GM12873 (cell line): Measurements from ENCODE around the gene UBTF.
A peak's percentile ranks its signal among the peaks of the same experiment; 100 is the strongest.

ENCODE experiments used
- TF ChIP-seq, protein P1 (sequence below): IDR thresholded peaks from 2 replicates; pipeline ENCODE4 v1.5.1; 2012; ENCODE audit warnings: low read depth, mild to moderate bottlenecking, moderate library complexity, low read length, control low read depth; ENCODE audit not compliant: insufficient read depth; ENCODE audit errors: missing control alignments

Gene UBTF

DNA sequence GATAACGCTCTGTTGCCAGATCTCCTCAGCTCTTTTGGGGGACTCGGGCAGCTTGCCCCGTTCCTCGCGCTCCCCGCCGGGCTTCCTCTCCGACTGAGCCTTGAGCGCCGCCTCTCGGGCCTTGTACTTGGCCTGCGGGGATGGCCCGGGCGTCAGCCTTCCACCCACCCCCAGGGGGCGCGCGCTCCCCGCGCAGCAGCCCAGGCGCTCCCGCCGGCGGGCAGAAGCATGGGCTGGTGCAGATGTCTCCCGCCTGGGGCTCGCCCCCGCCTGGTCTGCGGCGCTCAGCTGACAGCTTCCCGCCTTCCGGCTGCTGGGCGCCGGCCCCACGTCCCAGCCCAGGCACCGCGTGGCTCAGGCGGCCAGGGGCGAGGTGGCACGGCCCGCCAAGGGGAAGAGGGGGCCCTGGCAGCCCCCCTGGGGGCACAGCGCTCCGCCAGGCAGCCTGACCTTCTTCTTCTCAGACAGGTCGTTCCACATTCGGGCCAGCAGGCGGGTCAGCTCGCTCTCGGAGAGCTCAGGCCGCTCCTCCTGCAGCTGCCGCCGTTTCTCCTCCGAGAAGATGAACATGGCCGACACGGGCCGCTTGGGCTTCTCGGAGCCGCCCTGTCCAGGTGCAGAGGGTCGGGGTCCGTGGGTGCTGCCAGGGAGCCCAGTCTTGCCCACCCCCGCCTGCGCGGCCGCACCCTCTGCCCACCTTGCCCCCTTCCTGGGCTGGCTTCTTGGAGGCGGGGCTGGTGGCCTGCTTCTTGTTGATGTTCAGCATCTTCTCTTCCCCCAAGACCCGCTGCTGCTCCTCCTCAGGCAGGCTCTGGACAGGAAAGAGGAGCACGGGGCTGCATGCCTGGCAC is 8.9 kb downstream of the UBTF start:
- TF ChIP-seq, protein P1, sequence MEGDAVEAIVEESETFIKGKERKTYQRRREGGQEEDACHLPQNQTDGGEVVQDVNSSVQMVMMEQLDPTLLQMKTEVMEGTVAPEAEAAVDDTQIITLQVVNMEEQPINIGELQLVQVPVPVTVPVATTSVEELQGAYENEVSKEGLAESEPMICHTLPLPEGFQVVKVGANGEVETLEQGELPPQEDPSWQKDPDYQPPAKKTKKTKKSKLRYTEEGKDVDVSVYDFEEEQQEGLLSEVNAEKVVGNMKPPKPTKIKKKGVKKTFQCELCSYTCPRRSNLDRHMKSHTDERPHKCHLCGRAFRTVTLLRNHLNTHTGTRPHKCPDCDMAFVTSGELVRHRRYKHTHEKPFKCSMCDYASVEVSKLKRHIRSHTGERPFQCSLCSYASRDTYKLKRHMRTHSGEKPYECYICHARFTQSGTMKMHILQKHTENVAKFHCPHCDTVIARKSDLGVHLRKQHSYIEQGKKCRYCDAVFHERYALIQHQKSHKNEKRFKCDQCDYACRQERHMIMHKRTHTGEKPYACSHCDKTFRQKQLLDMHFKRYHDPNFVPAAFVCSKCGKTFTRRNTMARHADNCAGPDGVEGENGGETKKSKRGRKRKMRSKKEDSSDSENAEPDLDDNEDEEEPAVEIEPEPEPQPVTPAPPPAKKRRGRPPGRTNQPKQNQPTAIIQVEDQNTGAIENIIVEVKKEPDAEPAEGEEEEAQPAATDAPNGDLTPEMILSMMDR = peak; percentile 98

DNA sequence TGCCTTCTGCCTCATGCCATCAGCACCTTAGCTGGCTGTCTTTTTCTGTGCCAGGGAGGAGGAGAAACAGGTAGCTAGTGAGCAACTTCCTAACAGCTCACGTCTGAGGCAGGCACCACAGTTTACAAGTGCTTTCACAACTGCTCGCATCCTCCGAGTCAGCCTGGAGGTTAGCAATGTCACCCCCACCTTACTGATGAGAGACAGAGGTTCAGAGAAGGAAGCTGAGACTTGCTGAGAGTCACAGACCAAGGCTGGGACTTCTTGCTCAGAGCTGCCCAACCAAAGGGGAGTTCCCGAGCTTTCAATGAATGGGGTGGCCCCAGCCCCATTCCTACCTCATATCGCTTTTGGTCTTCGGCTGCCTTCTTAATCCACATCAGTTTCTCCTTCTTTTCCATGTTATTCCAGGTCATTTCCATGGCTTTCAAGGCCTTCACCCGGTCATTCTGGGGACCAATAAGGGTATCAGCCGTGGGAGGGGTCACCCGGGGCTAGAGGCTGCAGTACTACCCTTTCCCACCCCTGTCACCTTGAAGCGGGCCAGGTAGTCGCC is 9.6 kb downstream of the UBTF start:
- TF ChIP-seq, protein P1 = no peak

DNA sequence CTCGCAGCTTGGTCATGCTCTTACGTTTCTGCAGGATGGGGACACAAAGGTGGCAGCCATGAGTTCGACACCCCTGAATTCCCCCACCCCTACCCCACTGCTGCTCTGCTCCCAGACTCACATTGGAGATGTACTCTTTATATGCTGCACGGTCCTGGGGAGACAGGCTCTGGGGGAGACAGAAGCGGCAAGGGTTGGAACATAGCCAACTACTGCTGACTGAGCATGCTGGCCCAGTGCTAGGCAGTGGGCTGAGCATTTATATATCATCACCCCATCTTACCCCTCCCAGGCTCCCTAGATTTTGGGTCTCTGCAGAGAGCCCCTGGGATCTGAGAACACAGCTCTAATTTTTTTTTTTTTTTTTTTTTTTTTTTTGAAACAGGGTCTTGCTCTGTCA is 11.7 kb downstream of the UBTF start:
- TF ChIP-seq, protein P1 = no peak

DNA sequence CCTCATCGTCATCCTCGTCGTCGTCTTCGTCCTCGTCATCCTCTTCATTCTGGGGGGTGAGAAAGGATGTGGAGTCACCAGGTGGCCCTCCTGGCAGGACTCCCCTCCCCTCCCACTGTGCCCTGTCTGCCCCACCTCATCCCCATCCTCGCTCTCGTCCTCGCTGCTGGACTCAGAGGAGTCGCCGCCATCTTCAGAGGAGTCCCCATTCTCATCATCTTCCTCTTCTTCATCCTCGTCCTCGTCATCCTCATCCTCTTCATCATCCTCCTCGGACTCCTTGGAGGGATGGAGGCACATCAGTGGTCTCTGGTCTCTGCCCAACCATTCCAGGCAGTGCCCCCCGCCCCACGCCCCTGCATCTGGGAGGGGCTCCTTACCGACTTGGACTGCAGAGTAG is 12.2 kb downstream of the UBTF start:
- TF ChIP-seq, protein P1 = no peak

DNA sequence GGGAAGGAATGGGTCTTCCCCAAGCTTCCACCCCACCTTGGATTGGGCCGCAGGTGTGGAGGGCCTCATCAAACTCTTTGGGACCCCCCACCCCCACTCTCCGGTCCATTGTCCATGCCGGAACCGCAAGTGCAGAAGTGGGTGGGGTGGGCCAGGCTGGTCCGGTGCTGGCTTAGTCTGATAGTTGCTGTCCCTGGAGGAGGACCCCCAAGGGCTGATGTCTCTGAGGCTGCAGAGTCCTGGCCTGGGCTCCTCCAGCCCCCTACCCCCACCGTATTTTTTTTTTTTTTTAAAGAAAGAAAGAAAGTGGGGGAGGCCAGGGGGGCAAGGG is 12.7 kb downstream of the UBTF start:
- TF ChIP-seq, protein P1 = no peak

DNA sequence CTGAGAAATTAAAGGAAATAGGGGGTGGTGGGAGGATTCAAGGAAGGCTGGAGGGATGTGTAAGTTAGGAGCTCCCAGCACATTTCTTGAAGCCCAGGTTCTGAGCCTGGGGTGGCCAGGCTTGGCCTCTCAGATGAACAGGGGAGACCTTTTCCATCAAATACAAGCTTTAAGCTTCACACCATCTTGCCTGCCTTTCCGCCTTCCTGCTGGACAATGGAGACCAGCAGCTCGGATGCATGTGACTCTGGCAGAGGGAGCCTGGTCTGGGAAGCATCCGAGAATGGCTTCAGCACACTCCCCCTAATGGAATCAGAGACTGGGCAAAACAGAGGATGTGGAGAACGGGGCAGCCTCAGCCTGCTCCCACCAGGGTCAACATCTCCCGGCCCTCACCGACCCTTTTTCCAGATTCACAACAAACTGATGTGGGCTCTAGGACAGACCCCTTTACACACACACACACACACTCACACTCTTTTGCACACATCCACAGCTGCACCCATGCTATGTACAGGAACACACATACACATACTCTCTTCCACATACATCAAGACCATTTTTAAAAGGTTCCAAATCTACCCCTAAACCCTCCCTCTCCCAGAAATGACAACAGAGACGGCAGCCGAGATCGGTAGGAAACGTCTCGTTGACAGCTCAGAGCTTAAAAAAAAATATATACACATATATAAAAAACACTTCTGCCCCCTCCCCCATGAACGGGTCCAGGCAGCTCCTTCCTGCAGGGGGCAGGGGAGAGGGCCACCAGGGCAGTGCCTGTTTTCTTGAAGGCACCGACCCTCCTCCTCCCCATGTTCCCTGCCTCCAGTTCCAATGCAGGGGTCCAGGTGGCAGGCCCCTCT is 13.3 kb downstream of the UBTF start:
- TF ChIP-seq, protein P1 = peak; percentile 14

DNA sequence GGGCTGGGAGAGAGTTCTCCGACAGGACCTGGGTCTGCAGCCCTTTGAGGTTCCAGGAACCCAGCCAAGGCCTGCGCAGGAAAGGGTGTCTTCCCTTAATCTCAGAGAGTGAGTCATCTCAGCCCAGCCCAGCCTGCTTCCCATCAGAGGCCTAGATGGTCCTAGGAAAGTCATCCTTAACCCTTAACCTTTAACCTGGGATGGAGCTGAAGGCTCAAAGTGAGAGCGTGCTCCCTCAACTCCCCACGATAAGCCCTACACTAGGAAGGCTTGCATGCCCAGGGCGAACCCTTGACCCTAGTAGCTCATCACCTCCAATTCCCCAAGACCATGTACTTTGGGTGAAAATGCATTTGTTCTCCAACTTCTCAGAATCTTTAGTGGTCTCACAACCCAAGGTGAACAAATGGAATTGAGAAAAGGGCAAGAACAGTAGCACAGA is 15.0 kb downstream of the UBTF start:
- TF ChIP-seq, protein P1 = no peak
